HEK293 (cell line): ENCODE results near the gene MCTP1.

Experiments
- CTCF ChIA-PET: fragments of 350-600 bp; formaldehyde crosslinking; extraction: SDS; loops from one replicate; lab custom pipeline; 2021; ENCODE audit warnings: antibody characterized with exemption; lab: Yijun Ruan, JAX
- POLR2A ChIA-PET: fragments of 300-600 bp; formaldehyde crosslinking; extraction: SDS; loops from one replicate; lab custom pipeline; 2020; ENCODE audit warnings: antibody characterized with exemption, inconsistent platforms; lab: Yijun Ruan, JAX
- H3K27ac ChIP-seq: fragments of 200-500 bp; sonication (Bioruptor generic); 2 replicates; pipeline ENCODE4 v1.5.1; 2014; ENCODE audit warnings: low read depth, low read length, control low read depth, inconsistent platforms; ENCODE audit errors: extremely low read depth
- H3K36me3 ChIP-seq, 2 experiments: fragments of 200-500 bp in 1 of 2; sonication (Bioruptor generic) in 1 of 2; 1 replicate in 1 of 2; 2 replicates in 1 of 2; pipeline ENCODE4 v1.5.1; 2014 to 2017; ENCODE audit warnings: inconsistent platforms in 2 of 2, low read length in 2 of 2; ENCODE audit not compliant: control insufficient read depth in 2 of 2, insufficient read depth in 1 of 2
- H3K4me1 ChIP-seq: fragments of 200-500 bp; sonication (Bioruptor generic); 2 replicates; pipeline ENCODE4 v1.5.1; 2014; ENCODE audit warnings: mild to moderate bottlenecking, low read length, inconsistent platforms; ENCODE audit not compliant: control insufficient read depth, insufficient read depth
- H3K4me3 ChIP-seq: 2 replicates; pipeline ENCODE4 v1.5.1; 2011; ENCODE audit warnings: low read depth, mild to moderate bottlenecking, control low read depth, low read length, moderate library complexity
- H3K9me3 ChIP-seq: fragments of 200-500 bp; sonication (Bioruptor generic); 2 replicates; pipeline ENCODE4 v1.5.1; 2014; ENCODE audit warnings: low read depth, low read length, inconsistent platforms; ENCODE audit not compliant: control insufficient read depth, insufficient read depth
- KLF16 ChIP-seq: fragments of 450-650 bp; formaldehyde crosslinking; IDR thresholded peaks from 2 replicates; pipeline ENCODE4 v1.5.1; 2017; ENCODE audit warnings: missing biosample characterization, missing genetic modification characterization
- OVOL3 ChIP-seq: fragments of 450-650 bp; formaldehyde crosslinking; IDR thresholded peaks from 2 replicates; pipeline ENCODE4 v1.5.1; 2016; ENCODE audit warnings: missing biosample characterization, missing genetic modification characterization
- SETDB1 ChIP-seq: IDR thresholded peaks from one replicate; pipeline ENCODE4 v1.6.1; 2017; ENCODE audit warnings: mild to moderate bottlenecking, low read length, moderate library complexity, mixed read lengths; ENCODE audit not compliant: insufficient read length
- YY2 ChIP-seq: fragments of 450-650 bp; formaldehyde crosslinking; IDR thresholded peaks from 2 replicates; pipeline ENCODE4 v1.5.1; 2016; ENCODE audit warnings: missing biosample characterization, missing genetic modification characterization
- ZNF138 ChIP-seq: fragments of 450-650 bp; formaldehyde crosslinking; IDR thresholded peaks from 2 replicates; pipeline ENCODE4 v1.5.1; 2016; ENCODE audit warnings: missing biosample characterization, missing genetic modification characterization, borderline replicate concordance
- ZNF2 ChIP-seq: fragments of 450-650 bp; formaldehyde crosslinking; IDR thresholded peaks from 2 replicates; pipeline ENCODE4 v1.5.1; 2016; ENCODE audit warnings: missing biosample characterization, missing genetic modification characterization
- ZNF23 ChIP-seq: fragments of 450-650 bp; formaldehyde crosslinking; IDR thresholded peaks from 2 replicates; pipeline ENCODE4 v1.5.1; 2016; ENCODE audit warnings: missing biosample characterization, missing genetic modification characterization, borderline replicate concordance
- ZNF416 ChIP-seq: fragments of 450-650 bp; formaldehyde crosslinking; IDR thresholded peaks from 2 replicates; pipeline ENCODE4 v1.5.1; 2016; ENCODE audit warnings: missing biosample characterization, missing genetic modification characterization
- ZNF624 ChIP-seq: fragments of 450-650 bp; formaldehyde crosslinking; IDR thresholded peaks from 2 replicates; pipeline ENCODE4 v1.5.1; 2017; ENCODE audit warnings: missing biosample characterization, missing genetic modification characterization
- ZNF76 ChIP-seq: fragments of 450-650 bp; formaldehyde crosslinking; IDR thresholded peaks from 2 replicates; pipeline ENCODE4; 2016; ENCODE audit warnings: low read depth, missing biosample characterization, missing genetic modification characterization, borderline replicate concordance
- ZNF837 ChIP-seq: fragments of 450-650 bp; formaldehyde crosslinking; IDR thresholded peaks from 2 replicates; pipeline ENCODE4 v1.5.1; 2016; ENCODE audit warnings: missing biosample characterization, missing genetic modification characterization
- ZSCAN16 ChIP-seq: fragments of 450-650 bp; formaldehyde crosslinking; IDR thresholded peaks from 2 replicates; pipeline ENCODE4 v1.5.1; 2016; ENCODE audit warnings: missing biosample characterization, missing genetic modification characterization
- TF ChIP-seq, protein P1 (sequence below): fragments of 450-650 bp; formaldehyde crosslinking; IDR thresholded peaks from 2 replicates; pipeline ENCODE4 v1.5.0; 2017; ENCODE audit warnings: missing biosample characterization, missing genetic modification characterization, borderline replicate concordance
- TF ChIP-seq, protein P2 (sequence below): fragments of 450-650 bp; formaldehyde crosslinking; IDR thresholded peaks from 2 replicates; pipeline ENCODE4 v1.5.1; 2016; ENCODE audit warnings: missing biosample characterization, missing genetic modification characterization
- TF ChIP-seq, protein P3 (sequence below): fragments of 450-650 bp; formaldehyde crosslinking; IDR thresholded peaks from 2 replicates; pipeline ENCODE4 v1.5.1; 2016; ENCODE audit warnings: missing biosample characterization, missing genetic modification characterization
- TF ChIP-seq, protein P4 (sequence below): fragments of 450-650 bp; IDR thresholded peaks from 2 replicates; pipeline ENCODE4 v1.5.1; 2018; ENCODE audit warnings: missing biosample characterization, missing genetic modification characterization
- TF ChIP-seq, protein P5 (sequence below): fragments of 450-650 bp; formaldehyde crosslinking; IDR thresholded peaks from 2 replicates; pipeline ENCODE4 v1.5.1; 2016; ENCODE audit warnings: missing biosample characterization, missing genetic modification characterization
- TF ChIP-seq, protein P6 (sequence below): fragments of 450-650 bp; formaldehyde crosslinking; IDR thresholded peaks from 2 replicates; pipeline ENCODE4 v1.5.1; 2016; ENCODE audit warnings: missing biosample characterization, missing genetic modification characterization
- TF ChIP-seq, protein P7 (sequence below): fragments of 450-650 bp; formaldehyde crosslinking; IDR thresholded peaks from 2 replicates; pipeline ENCODE4 v1.5.1; 2016; ENCODE audit warnings: missing biosample characterization, missing genetic modification characterization

Gene MCTP1

DNA sequence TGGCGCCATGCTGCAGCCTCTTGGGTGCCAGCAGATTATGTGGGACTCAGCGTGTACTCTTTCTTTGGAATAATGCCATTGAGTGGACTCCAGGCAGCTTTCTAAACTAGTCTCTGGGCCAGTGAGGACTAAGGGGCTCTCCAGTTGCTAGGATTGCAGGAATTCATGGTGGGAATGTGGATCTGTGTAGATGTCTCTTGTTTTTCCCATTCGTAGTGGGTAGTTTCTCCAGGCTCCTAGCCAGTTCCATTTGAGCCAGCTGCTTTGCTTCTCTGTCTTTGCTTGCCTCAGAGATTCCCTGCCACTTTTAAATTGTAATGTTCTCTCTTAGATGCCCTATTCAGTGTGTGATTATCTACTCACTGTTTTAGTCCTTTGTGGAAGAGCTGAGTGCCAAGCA is 623.8 kb downstream of the MCTP1 start:
- no peak overlapping the region for H3K27ac ChIP-seq
- ChIA-PET CTCF (interaction anchor here (0.6 to 0.8 kb wide), 2 partner anchors 136 to 222 kb away, joined by 3 read pairs; no protein-coding TSS in a partner anchor), POLR2A (interaction anchor here (0.5 kb wide), 1 partner anchor 128 kb away, joined by 4 read pairs; no protein-coding TSS in a partner anchor)
- no peak overlapping the region for H3K4me3 ChIP-seq
- H3K4me1 ChIP-seq, result no peaks in the 10 kb centered on the region
- TF ChIP-seq ZNF138 (tag by site-specific recombination) (no peak), ZSCAN16 (no peak), SETDB1 (no peak), YY2 (no peak), ZNF76 (tag by site-specific recombination) (no peak), ZNF837 (no peak), ZNF416 (no peak), KLF16 (no peak), ZNF2 (tag by site-specific recombination) (no peak), ZNF624 (tag by site-specific recombination) (no peak), OVOL3 (tag by site-specific recombination) (no peak), ZNF23 (tag by site-specific recombination) (no peak)
- TF ChIP-seq, protein P1, sequence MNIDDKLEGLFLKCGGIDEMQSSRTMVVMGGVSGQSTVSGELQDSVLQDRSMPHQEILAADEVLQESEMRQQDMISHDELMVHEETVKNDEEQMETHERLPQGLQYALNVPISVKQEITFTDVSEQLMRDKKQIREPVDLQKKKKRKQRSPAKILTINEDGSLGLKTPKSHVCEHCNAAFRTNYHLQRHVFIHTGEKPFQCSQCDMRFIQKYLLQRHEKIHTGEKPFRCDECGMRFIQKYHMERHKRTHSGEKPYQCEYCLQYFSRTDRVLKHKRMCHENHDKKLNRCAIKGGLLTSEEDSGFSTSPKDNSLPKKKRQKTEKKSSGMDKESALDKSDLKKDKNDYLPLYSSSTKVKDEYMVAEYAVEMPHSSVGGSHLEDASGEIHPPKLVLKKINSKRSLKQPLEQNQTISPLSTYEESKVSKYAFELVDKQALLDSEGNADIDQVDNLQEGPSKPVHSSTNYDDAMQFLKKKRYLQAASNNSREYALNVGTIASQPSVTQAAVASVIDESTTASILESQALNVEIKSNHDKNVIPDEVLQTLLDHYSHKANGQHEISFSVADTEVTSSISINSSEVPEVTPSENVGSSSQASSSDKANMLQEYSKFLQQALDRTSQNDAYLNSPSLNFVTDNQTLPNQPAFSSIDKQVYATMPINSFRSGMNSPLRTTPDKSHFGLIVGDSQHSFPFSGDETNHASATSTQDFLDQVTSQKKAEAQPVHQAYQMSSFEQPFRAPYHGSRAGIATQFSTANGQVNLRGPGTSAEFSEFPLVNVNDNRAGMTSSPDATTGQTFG (tag by site-specific recombination), result no peak
- TF ChIP-seq, protein P2, sequence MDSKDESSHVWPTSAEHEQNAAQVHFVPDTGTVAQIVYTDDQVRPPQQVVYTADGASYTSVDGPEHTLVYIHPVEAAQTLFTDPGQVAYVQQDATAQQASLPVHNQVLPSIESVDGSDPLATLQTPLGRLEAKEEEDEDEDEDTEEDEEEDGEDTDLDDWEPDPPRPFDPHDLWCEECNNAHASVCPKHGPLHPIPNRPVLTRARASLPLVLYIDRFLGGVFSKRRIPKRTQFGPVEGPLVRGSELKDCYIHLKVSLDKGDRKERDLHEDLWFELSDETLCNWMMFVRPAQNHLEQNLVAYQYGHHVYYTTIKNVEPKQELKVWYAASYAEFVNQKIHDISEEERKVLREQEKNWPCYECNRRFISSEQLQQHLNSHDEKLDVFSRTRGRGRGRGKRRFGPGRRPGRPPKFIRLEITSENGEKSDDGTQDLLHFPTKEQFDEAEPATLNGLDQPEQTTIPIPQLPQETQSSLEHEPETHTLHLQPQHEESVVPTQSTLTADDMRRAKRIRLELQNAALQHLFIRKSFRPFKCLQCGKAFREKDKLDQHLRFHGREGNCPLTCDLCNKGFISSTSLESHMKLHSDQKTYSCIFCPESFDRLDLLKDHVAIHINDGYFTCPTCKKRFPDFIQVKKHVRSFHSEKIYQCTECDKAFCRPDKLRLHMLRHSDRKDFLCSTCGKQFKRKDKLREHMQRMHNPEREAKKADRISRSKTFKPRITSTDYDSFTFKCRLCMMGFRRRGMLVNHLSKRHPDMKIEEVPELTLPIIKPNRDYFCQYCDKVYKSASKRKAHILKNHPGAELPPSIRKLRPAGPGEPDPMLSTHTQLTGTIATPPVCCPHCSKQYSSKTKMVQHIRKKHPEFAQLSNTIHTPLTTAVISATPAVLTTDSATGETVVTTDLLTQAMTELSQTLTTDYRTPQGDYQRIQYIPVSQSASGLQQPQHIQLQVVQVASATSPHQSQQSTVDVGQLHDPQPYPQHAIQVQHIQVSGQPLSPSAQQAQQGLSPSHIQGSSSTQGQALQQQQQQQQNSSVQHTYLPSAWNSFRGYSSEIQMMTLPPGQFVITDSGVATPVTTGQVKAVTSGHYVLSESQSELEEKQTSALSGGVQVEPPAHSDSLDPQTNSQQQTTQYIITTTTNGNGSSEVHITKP (tag by site-specific recombination), result no peak
- TF ChIP-seq, protein P3, sequence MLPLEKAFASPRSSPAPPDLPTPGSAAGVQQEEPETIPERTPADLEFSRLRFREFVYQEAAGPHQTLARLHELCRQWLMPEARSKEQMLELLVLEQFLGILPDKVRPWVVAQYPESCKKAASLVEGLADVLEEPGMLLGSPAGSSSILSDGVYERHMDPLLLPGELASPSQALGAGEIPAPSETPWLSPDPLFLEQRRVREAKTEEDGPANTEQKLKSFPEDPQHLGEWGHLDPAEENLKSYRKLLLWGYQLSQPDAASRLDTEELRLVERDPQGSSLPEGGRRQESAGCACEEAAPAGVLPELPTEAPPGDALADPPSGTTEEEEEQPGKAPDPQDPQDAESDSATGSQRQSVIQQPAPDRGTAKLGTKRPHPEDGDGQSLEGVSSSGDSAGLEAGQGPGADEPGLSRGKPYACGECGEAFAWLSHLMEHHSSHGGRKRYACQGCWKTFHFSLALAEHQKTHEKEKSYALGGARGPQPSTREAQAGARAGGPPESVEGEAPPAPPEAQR (tag by site-specific recombination), result no peak
- TF ChIP-seq, protein P4, sequence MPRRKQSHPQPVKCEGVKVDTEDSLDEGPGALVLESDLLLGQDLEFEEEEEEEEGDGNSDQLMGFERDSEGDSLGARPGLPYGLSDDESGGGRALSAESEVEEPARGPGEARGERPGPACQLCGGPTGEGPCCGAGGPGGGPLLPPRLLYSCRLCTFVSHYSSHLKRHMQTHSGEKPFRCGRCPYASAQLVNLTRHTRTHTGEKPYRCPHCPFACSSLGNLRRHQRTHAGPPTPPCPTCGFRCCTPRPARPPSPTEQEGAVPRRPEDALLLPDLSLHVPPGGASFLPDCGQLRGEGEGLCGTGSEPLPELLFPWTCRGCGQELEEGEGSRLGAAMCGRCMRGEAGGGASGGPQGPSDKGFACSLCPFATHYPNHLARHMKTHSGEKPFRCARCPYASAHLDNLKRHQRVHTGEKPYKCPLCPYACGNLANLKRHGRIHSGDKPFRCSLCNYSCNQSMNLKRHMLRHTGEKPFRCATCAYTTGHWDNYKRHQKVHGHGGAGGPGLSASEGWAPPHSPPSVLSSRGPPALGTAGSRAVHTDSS (tag by site-specific recombination), result no peak
- TF ChIP-seq, protein P5, sequence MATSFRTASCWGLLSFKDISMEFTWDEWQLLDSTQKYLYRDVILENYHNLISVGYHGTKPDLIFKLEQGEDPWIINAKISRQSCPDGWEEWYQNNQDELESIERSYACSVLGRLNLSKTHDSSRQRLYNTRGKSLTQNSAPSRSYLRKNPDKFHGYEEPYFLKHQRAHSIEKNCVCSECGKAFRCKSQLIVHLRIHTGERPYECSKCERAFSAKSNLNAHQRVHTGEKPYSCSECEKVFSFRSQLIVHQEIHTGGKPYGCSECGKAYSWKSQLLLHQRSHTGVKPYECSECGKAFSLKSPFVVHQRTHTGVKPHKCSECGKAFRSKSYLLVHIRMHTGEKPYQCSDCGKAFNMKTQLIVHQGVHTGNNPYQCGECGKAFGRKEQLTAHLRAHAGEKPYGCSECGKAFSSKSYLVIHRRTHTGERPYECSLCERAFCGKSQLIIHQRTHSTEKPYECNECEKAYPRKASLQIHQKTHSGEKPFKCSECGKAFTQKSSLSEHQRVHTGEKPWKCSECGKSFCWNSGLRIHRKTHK (tag by site-specific recombination), result no peak
- TF ChIP-seq, protein P6, sequence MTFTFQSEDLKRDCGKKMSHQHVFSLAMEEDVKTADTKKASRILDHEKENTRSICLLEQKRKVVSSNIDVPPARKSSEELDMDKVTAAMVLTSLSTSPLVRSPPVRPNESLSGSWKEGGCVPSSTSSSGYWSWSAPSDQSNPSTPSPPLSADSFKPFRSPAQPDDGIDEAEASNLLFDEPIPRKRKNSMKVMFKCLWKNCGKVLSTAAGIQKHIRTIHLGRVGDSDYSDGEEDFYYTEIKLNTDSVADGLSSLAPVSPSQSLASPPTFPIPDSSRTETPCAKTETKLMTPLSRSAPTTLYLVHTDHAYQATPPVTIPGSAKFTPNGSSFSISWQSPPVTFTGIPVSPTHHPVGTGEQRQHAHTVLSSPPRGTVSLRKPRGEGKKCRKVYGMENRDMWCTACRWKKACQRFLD, result no peak
- TF ChIP-seq, protein P7, sequence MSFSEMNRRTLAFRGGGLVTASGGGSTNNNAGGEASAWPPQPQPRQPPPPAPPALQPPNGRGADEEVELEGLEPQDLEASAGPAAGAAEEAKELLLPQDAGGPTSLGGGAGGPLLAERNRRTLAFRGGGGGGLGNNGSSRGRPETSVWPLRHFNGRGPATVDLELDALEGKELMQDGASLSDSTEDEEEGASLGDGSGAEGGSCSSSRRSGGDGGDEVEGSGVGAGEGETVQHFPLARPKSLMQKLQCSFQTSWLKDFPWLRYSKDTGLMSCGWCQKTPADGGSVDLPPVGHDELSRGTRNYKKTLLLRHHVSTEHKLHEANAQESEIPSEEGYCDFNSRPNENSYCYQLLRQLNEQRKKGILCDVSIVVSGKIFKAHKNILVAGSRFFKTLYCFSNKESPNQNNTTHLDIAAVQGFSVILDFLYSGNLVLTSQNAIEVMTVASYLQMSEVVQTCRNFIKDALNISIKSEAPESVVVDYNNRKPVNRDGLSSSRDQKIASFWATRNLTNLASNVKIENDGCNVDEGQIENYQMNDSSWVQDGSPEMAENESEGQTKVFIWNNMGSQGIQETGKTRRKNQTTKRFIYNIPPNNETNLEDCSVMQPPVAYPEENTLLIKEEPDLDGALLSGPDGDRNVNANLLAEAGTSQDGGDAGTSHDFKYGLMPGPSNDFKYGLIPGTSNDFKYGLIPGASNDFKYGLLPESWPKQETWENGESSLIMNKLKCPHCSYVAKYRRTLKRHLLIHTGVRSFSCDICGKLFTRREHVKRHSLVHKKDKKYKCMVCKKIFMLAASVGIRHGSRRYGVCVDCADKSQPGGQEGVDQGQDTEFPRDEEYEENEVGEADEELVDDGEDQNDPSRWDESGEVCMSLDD, result no peak
- no peaks in the 10 kb centered on the region for H3K9me3 ChIP-seq
- H3K36me3 ChIP-seq, result peaks cover 19 to 46% of the 10 kb centered on the region in 2 experiments
